Endothelial cell of umbilical vein (primary cell): Measurements from ENCODE around the gene ACOT7. TPM values are rescaled to one million over a fixed set of nuclear protein-coding genes. Genes with fewer than 3 reads are reported as not detected.

ENCODE experiments used
- BruUV-seq: library from RNA; stranded (reverse); fragments of 400-500 nt; replicated peaks from 2 replicates; lab custom pipeline; 2021; lab: Mats Ljungman, UMichigan
- CTCF ChIA-PET: fragments of 300-600, 350-600 bp; sonication (Branson Sonifier 250); formaldehyde crosslinking; loops from one replicate; lab custom pipeline; 2021; ENCODE audit warnings: antibody characterized with exemption, inconsistent platforms; lab: Charles Lee
- POLR2A ChIA-PET: fragments of 300-600, 350-600 bp; sonication (Branson Sonifier 250); formaldehyde crosslinking; loops from one replicate; lab custom pipeline; 2021; ENCODE audit warnings: antibody characterized with exemption, inconsistent platforms; lab: Charles Lee
- DNase-seq: peaks from one replicate; pipeline ENCODE4 v3.0.0-alpha.2; 2011; ENCODE audit warnings: low read depth, low spot score
- FAIRE-seq: peaks from 2 replicates; lab custom pipeline; 2011; peaks lifted over from hg19 to GRCh38; lab: Jason Lieb, UNC
- H2AFZ ChIP-seq: 2 replicates; pipeline ENCODE4 v1.6.0; 2012; ENCODE audit warnings: low read depth, low read length, control low read depth, inconsistent platforms
- H3K27ac ChIP-seq: 2 replicates; pipeline ENCODE4 v1.5.1; 2011; ENCODE audit warnings: low read depth, mild to moderate bottlenecking, control low read depth, low read length, moderate library complexity; ENCODE audit not compliant: insufficient read depth
- H3K27me3 ChIP-seq, 2 experiments: 2 replicates each; pipeline versions ENCODE4 v1.6.0 to v1.6.1; 2011; ENCODE audit warnings: low read length in 2 of 2, mixed read lengths in 1 of 2; ENCODE audit not compliant: control insufficient read depth in 2 of 2, insufficient read depth in 2 of 2
- H3K36me3 ChIP-seq, 2 experiments: 2 replicates in 1 of 2; 3 replicates in 1 of 2; pipeline ENCODE4 v1.5.1; 2011; ENCODE audit warnings: low read length in 2 of 2, mild to moderate bottlenecking in 1 of 2, moderate library complexity in 1 of 2; ENCODE audit not compliant: control insufficient read depth in 2 of 2, insufficient read depth in 2 of 2; ENCODE audit errors: extremely low read depth in 1 of 2
- H3K4me1 ChIP-seq: 3 replicates; pipeline ENCODE4 v1.5.1; 2011; ENCODE audit warnings: mild to moderate bottlenecking, low read length; ENCODE audit not compliant: control insufficient read depth, insufficient read depth; ENCODE audit errors: extremely low read depth
- H3K4me2 ChIP-seq: 2 replicates; pipeline ENCODE4 v1.6.1; 2011; ENCODE audit warnings: low read length, control low read depth, mixed read lengths; ENCODE audit not compliant: insufficient read depth
- H3K4me3 ChIP-seq, 3 experiments: fragments of 200-600 bp in 1 of 3; sonication (generic), shearing (Covaris generic) in 1 of 3; replicated peaks in 1 of 3; 2 replicates each; pipeline ENCODE4 v1.5.1; 2011 to 2016; ENCODE audit warnings: control low read depth in 3 of 3, low read length in 3 of 3, mild to moderate bottlenecking in 2 of 3, inconsistent platforms in 1 of 3, low read depth in 1 of 3, moderate library complexity in 1 of 3; ENCODE audit not compliant: insufficient read depth in 1 of 3
- H3K79me2 ChIP-seq: 2 replicates; pipeline ENCODE4 v1.6.0; 2012; ENCODE audit warnings: low read length, inconsistent platforms; ENCODE audit not compliant: control insufficient read depth, insufficient read depth
- H3K9ac ChIP-seq: replicated peaks from 2 replicates; pipeline ENCODE3; 2011; ENCODE audit warnings: low read length, control low read depth; ENCODE audit not compliant: insufficient read depth; ENCODE audit errors: extremely low read depth
- H3K9me1 ChIP-seq: replicated peaks from 3 replicates; pipeline ENCODE4 v1.6.0; 2011; ENCODE audit warnings: mild to moderate bottlenecking, low read length; ENCODE audit not compliant: control insufficient read depth, insufficient read depth; ENCODE audit errors: extremely low read depth
- H3K9me3 ChIP-seq: replicated peaks from 2 replicates; pipeline ENCODE4 v1.5.1; 2012; ENCODE audit warnings: low read length, inconsistent platforms; ENCODE audit not compliant: control insufficient read depth, insufficient read depth
- H4K20me1 ChIP-seq: replicated peaks from 2 replicates; pipeline ENCODE3; 2011; ENCODE audit warnings: mild to moderate bottlenecking, low read length; ENCODE audit not compliant: control insufficient read depth, insufficient read depth; ENCODE audit errors: extremely low read depth
- EZH2 ChIP-seq: IDR thresholded peaks from 2 replicates; pipeline ENCODE4 v1.6.1; 2012; ENCODE audit warnings: borderline replicate concordance, low read depth, mild to moderate bottlenecking, moderate library complexity, low read length, inconsistent platforms; ENCODE audit not compliant: severe bottlenecking
- GATA2 ChIP-seq: IDR thresholded peaks from 2 replicates; pipeline ENCODE4 v1.7.0; 2011; ENCODE audit warnings: low read depth, mild to moderate bottlenecking, moderate library complexity, mixed read lengths, low read length; ENCODE audit not compliant: insufficient read length, insufficient read depth
- JUN ChIP-seq: IDR thresholded peaks from 2 replicates; pipeline ENCODE4 v1.6.1; 2011; ENCODE audit warnings: borderline replicate concordance, low read depth; ENCODE audit not compliant: insufficient read length, insufficient read depth
- MYC ChIP-seq: IDR thresholded peaks from one replicate; pipeline ENCODE4 v1.6.1; 2011; ENCODE audit warnings: mild to moderate bottlenecking, low read depth, low read length
- POLR2A ChIP-seq: IDR thresholded peaks from 2 replicates; pipeline ENCODE4 v1.6.1; 2012; ENCODE audit warnings: low read depth, mild to moderate bottlenecking, control low read depth, low read length
- POLR2AphosphoS5 ChIP-seq: IDR thresholded peaks from 2 replicates; pipeline ENCODE4 v1.6.1; 2012; ENCODE audit warnings: low read depth, mild to moderate bottlenecking, control low read depth, low read length, moderate library complexity; ENCODE audit not compliant: insufficient read depth
- dilution Hi-C: fragments of 300-500 bp; cut with MboI; formaldehyde crosslinking; loops from one replicate; pipeline ENCODE4 v1.15.0; 2019; ENCODE audit warnings: low sequenced_read_pairs; ENCODE audit not compliant: extremely low pct_ligation_motif_present
- intact Hi-C: fragments of 100-400 bp; cut with micrococcal nuclease; formaldehyde crosslinking; loops from one replicate; pipeline ENCODE4 v1.10.0; 2022
- polyA plus RNA-seq, 4 experiments: library from polyadenylated mRNA; depleted of rRNA in 3 of 4; stranded (reverse) in 3 of 4; unstranded in 1 of 4; fragments of >200 nt; gene quantifications; 2 replicates each; pipeline versions ENCODE4 v1.2.1 to v1.2.3, GENCODE V29; 2011 to 2012; ENCODE audit warnings: missing spikeins in 1 of 4
- total RNA-seq: library from RNA; stranded (reverse); gene quantifications from 2 replicates; pipeline ENCODE4 v1.2.3, GENCODE V29; 2021
- TF ChIP-seq, protein P1 (sequence below): IDR thresholded peaks from 2 replicates; pipeline ENCODE4 v1.6.1; 2011; ENCODE audit not compliant: insufficient read depth, insufficient read length
- TF ChIP-seq, protein P2 (sequence below), 2 donors: IDR thresholded peaks; 1 replicate in 1 of 2; 2 replicates in 1 of 2; pipeline ENCODE4 v1.5.1; 2011; ENCODE audit warnings: low read length in 2 of 2, mild to moderate bottlenecking in 2 of 2, moderate library complexity in 2 of 2, control low read depth in 1 of 2, inconsistent platforms in 1 of 2, low read depth in 1 of 2; ENCODE audit not compliant: insufficient read depth in 1 of 2; ENCODE audit errors: extremely low read depth in 1 of 2

Gene ACOT7
- total and polyA plus RNA-seq, 2 donors (not counting 3 experiments of a cell fraction or from before 2014, with no cell fraction given) = 69.4 to 105 TPM

DNA sequence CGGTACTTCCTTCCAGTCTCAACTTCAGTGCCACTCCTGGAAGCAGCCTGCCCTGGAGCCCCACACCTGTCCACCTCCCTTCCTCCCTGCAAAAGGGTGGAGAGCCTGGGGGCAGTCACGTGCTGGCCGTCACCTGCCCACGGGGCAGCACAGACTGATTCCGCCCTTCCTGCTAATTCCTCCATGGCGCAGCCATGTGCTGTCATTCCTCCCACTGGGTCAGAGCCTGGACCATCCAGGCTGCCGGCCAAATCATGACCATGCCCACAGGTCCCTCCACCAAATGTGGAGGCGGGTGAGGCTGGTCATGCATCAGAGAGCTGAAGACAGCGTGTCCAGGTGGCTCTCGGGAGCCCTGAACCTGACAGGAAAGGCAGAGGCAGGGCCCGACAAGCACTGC lies 108.2 kb downstream of the ACOT7 start:
- H3K9ac ChIP-seq = no peak overlapping the region
- no peak overlapping the region for H3K27ac ChIP-seq
- CTCF ChIA-PET = no interaction called here
- H3K9me3 ChIP-seq = no peaks in the 10 kb centered on the region
- intact Hi-C loops (no loop called here), dilution Hi-C loops (no loop called here)
- H3K9me1 ChIP-seq = no peaks in the 10 kb centered on the region
- no peaks in the 10 kb centered on the region for H3K36me3 ChIP-seq
- FAIRE-seq = no peak
- H3K4me1 ChIP-seq = no peaks in the 10 kb centered on the region
- H3K4me3 ChIP-seq = no peak overlapping the region
- H3K79me2 ChIP-seq = no peaks in the 10 kb centered on the region
- no peaks in the 10 kb centered on the region for H3K27me3 ChIP-seq
- no peak overlapping the region for H3K4me2 ChIP-seq
- TF ChIP-seq MYC (no peak), GATA2 (no peak)
- no peak for DNase-seq
- H4K20me1 ChIP-seq = no peaks in the 10 kb centered on the region
- no peak overlapping the region for H2AFZ ChIP-seq
- no TSS peak for BruUV-seq
- POLR2A ChIA-PET = no interaction called here

DNA sequence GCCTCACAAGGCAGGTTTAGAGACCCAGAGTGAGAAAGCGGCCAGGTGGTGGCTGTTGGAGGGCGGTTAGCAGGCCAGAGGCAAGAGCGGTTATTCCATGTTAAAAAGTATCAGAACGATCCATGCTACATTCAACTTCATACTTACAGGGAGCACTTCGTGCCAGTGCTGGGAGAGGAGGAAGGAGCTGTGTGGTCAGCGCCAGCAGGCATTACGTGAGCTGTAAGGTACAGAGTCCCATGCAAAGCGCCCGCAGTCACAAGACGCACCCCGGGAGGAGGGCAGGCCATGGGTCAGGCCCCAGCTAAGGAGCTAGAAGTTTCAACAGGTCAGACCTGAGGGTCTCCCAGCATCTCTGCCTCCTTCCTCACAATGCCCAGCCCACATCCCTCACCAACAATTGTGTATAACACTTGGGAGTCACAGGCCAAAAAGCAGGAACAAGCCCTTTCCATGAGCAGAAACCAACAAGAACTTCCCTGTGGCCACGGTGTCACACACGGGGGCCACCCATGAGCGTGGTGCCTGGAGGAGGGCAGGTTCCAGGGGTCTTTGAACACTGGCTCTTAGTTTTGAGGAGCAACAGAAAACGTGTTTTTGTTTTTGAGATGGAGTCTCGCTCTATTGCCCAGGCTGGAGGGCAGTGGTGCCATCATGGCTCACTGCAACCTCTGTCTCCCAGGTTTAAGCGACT lies 110.8 kb downstream of the ACOT7 start:
- H3K9ac ChIP-seq = no peak overlapping the region
- no TSS peak for BruUV-seq
- H2AFZ ChIP-seq = no peak overlapping the region
- H3K9me1 ChIP-seq = no peaks in the 10 kb centered on the region
- FAIRE-seq = no peak
- no peaks in the 10 kb centered on the region for H3K36me3 ChIP-seq
- no peaks in the 10 kb centered on the region for H3K79me2 ChIP-seq
- H3K27ac ChIP-seq = no peak overlapping the region
- H3K9me3 ChIP-seq = no peaks in the 10 kb centered on the region
- ChIA-PET CTCF (interaction anchor here (1.6 kb wide), 1 partner anchor 36 kb away, joined by 7 read pairs; no protein-coding TSS in a partner anchor), POLR2A (no interaction called here)
- no peaks in the 10 kb centered on the region for H3K27me3 ChIP-seq
- H4K20me1 ChIP-seq = no peaks in the 10 kb centered on the region
- no peak for DNase-seq
- dilution Hi-C loops = no loop called here
- no peak overlapping the region for H3K4me2 ChIP-seq
- no peak for TF ChIP-seq MYC
- TF ChIP-seq JUN = no peak
- TF ChIP-seq, protein P1, sequence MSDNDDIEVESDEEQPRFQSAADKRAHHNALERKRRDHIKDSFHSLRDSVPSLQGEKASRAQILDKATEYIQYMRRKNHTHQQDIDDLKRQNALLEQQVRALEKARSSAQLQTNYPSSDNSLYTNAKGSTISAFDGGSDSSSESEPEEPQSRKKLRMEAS = no peak
- TF ChIP-seq GATA2 = no peak
- no peak for TF ChIP-seq EZH2
- TF ChIP-seq, protein P2, sequence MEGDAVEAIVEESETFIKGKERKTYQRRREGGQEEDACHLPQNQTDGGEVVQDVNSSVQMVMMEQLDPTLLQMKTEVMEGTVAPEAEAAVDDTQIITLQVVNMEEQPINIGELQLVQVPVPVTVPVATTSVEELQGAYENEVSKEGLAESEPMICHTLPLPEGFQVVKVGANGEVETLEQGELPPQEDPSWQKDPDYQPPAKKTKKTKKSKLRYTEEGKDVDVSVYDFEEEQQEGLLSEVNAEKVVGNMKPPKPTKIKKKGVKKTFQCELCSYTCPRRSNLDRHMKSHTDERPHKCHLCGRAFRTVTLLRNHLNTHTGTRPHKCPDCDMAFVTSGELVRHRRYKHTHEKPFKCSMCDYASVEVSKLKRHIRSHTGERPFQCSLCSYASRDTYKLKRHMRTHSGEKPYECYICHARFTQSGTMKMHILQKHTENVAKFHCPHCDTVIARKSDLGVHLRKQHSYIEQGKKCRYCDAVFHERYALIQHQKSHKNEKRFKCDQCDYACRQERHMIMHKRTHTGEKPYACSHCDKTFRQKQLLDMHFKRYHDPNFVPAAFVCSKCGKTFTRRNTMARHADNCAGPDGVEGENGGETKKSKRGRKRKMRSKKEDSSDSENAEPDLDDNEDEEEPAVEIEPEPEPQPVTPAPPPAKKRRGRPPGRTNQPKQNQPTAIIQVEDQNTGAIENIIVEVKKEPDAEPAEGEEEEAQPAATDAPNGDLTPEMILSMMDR (IDR thresholded peaks at IDR 0.05; ENCODE audit: extremely low read depth in 1 of 2, insufficient read depth in 1 of 2, low read depth in 1 of 2, low read length in 2 of 2) = no peak
- TF ChIP-seq POLR2AphosphoS5 = no peak
- no peak for TF ChIP-seq POLR2A
- intact Hi-C loops = no loop called here
- no peaks in the 10 kb centered on the region for H3K4me1 ChIP-seq
- H3K4me3 ChIP-seq = no peak overlapping the region
